ENCODE measurements around the gene RUNX1.

The RUNX1 gene

DNA sequence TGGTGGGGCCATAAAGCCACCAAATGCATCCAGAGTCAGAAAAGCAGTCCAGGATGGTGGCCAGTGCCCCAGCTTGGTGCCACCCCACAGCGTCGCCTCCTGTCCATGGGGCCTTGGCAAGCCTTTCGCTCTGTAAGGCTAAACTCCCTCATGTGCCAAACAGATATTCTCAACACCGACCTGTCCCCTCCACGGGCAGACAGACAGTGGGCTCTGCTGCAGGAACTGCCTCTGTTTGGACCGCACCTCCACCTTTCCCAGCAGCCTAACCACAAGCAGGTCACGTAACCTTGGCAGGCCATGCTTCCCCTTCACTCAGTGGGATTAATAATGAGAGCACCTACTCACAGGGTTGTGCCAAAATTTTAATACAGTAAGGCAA lies 11.7 kb downstream of the RUNX1 start:
- DNase-seq (ENCODE audit: low read depth in 1 of 2, low spot score in 1 of 2), result no peak

DNA sequence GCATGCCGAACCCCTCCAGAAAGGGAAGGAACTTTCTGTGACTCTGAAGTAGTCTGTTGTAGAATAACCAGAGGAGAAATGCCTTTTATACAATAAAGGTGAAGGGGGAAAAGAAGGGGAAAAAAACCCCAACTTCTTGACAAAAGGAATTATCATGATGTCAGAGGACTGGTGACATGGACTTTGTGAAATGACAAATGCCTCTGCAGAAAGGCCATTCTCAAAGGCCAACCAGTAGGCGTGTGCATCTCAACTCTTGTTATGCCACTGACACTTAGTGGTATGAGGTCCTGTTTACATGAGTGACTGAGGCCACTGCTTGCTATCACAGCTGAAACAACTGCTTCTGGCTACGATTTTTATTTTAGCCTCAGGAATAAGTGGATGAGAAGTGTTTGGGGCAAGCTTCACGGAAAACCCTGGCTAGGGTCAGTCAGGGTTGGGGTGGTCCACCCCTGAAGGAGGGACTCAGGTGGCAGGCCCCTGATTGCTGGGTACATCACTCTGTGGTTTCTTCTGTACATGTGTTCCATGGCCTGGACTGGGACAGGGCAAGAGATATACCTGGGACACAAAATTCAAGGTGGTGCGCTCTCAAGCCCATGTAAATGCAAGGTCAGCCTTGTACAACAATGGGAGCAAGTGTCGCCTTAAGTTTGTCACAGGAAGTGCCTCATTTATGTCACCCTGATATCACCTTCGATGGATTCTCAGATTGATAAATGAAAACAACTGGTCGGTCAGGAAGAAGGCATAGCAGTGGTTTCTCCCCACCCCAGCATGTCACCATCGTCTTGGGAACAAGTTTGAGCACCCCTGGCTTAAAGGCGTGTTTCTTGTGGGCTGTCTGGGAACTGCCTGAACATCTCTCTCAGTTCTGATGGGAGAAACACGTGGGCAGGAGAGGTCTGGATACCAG lies 12.4 kb downstream of the RUNX1 start:
- no peak for DNase-seq (ENCODE audit: low read depth in 1 of 2, low spot score in 1 of 2)

DNA sequence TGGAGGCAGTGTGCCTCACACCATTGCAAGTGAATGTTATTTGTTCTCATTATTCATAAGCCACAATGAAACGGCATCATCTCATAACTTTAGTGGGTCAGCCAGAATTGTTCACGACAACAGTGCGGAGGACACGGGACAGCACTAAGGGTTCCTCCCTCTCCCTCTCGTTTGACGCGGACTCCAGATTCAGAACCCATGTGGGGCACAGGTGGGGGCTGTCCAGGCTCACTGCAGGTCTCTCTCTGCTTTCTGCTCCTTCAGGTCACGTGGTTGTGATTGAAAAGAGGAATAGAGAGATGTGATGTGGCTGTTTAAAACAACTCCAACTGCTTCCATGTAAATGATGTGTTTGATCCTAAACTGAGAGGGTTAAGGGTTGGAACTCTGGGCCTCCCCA lies 13.5 kb downstream of the RUNX1 start:
- no peak for DNase-seq (ENCODE audit: low read depth in 1 of 2, low spot score in 1 of 2)

DNA sequence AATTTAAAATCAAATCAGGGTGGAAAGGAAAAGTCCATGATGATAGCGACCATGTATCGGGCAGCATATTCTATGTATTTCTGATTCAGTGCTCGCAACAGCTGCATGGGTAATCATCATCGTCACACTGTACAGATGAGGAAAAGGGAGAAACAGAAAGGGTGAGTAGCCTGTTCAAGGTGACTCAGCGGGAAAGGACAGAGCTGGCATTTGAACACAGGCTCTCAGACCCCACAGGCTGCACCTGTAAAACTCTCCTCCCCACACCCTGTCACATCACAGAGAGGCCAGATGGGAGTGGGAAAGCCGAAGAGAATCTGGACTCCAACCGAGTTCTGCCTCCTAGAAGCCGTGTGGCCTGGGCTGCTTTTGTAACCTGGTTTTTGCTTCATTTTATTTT lies 14.0 kb downstream of the RUNX1 start:
- DNase-seq (ENCODE audit: low read depth in 1 of 2, low spot score in 1 of 2), result no peak

DNA sequence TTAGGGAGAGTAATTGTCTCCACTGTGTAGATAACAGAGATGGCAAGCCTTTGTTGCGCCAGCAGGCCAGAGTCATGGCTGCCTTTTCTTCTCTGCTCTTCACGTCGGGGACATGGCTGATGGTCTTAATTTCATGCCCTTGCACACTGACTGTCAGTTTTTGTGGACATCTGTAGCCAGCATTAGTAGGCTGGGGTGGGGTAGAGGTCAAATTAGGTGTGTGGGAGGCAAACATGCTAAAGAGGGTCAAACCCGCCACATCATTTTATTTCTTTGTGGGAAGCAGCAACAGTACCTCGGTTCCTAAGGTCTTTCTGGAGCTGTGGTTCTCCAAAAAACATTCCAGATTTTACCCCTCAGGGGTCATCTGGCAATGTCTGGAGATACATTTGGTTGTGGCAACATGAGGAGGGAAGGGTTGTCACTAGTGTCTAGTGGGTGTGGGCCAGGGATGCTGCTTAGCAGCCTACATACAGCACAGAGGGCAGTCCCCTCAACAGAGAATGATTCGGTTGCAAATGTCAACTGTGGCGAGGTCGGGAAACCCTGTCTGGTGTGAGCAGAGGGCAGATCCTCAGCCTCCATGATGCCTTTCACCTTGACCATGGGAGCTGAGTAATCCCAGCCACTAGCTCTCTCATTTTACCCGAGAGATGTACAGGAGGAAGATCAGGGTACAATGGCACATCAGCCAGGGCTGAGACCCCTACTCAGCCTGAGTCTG lies 14.7 kb downstream of the RUNX1 start:
- no peak for DNase-seq (ENCODE audit: low read depth in 1 of 2, low spot score in 1 of 2)

DNA sequence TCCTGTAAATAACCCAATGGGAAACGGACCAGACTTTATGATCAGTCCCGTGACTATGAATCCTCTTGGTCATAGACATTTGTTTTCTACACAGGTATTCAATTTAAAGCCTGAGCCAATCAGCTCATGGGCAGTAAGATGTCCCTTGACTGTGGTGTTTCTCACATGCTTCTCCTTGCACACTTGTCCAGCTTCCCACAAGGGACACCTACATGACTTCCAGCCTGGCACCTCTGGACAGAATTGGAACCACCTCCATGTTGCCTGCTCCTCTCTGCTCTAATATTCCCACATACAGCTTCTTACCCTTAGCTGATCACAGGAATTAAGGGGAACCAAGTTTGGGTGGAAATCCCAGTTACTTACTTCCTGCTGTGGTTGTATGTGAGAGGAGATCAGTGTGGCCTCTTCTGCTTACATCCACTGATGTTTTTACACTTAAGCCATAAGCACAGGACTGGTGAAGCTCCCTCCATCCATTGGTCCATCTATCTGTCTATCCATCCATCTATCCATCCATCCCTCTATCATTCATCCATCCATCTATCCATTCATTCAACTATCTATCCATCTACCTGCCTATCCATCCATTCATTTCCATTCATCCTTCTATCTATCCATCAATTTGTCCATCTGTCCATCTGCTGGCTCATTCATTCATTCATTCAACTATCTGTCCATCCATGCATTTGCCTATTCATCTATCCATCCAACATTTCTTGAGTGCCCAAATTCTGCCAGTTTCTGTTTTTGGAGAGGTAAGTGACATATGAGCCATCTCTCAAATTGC lies 16.4 kb downstream of the RUNX1 start:
- DNase-seq (ENCODE audit: low read depth in 1 of 2, low spot score in 1 of 2), result no peak

DNA sequence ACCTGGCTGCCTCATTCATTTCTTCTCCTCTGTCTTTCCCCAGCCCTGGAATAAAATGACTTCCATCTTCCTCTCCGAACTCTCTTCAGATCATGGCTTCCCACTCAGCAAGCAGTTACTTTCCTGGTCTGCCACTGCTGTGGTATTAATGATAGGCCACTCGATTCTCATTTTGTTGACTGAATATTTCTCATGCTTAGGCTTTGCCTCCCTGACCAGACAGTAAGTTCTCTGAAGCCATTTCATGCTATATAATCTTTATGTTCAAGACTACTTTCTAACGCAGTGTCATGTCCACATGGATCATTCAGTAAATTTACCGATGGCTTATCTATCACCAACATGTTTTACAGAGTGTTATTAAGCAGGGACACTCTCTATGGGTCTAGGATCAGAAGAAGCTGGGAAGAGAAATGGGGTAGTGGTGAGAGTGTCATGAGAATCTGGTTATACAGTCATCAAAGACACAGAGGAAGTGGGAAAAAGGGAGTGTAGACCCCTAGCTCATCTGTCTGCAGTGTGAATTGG lies 20.6 kb downstream of the RUNX1 start:
- DNase-seq (ENCODE audit: low read depth in 1 of 2, low spot score in 1 of 2), result no peak

DNA sequence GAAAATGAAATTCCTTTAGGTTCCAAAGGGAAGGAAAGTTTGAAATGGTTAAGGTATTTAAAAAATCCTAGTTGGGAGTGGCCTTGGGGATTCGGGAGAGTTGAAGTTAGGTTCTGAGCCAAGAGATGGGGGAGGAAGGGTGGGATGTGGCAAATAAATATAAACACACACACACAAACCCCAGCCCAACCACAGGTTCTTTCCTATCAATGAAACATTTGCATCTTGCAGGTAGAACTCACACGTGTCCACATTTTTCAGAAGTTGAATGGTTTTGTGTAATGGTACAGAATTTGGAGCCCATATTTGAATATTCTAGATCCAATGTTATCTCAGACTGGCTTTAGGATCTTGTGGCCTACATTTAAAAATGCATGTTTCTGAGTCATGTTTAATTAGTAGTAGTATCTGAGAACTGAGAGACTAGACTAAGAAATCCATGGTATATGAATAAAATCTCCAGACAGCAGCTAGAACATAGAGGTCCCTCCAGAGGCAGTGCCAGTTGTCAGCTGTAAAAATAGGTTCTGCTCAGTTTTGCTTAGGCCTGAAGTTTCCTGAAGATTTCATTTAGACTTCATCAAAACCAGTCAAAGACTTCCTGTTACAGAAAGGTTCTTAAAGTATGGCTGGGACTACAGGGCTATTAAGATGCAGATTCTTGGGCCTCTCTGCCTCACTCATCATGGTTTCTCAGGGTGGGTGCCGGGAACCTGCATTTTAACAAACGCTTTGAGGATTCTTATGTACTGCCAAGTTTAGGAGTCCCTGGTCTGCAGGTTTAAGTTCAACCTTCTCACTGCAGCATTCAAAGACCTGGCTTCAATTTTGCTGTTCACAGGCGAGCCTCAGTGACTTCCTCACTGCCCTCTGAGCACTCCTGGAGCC lies 21.3 kb downstream of the RUNX1 start:
- no peak for DNase-seq (ENCODE audit: low read depth in 1 of 2, low spot score in 1 of 2)

DNA sequence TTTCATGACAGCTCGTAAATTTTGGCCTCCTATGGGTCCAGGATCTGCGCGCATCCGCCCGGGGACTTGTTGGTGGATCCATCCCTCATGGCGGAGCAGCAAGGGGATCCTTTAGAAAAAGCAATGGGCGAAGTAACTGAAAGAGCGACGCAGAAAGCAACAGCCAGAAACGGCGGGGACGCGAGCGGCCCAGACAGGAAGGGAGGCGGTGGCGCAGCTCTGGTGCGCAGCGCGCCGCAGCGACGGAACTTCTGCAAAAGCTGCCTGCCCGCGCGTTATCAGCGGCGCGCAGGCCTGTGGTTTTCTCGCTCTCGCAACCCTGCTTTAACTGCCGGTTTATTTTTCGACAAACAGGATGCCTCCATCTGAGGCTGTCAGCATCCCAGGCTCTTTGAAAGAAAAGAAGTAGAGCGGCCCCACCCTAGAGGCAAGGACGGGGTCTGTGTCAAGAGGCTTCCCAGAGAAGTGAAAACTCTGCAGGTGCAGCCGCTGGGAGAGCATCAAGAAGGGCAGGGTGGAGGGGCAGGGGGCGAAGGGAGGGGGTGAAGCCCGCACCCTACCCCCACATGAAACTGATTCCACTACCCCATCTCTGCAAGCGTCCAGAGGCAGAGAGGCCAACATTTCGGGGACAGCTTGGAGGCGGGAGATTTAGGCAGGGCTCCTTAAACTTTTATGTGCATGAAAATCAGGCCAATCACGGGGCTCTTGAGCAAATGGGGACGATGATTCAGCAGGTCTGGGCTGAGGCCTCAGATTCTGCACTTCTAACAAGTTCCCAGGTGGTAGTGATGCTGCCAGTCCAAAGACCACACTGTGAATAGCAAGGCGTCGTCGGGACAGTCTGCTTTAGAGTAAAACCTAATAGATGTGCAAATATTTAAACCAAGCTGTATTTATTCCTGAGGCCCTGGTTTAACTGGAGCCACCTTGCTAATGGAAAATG lies 22.2 kb downstream of the RUNX1 start:
- peak; percentile 63 to 74 for DNase-seq (ENCODE audit: low read depth in 1 of 2, low spot score in 1 of 2)

DNA sequence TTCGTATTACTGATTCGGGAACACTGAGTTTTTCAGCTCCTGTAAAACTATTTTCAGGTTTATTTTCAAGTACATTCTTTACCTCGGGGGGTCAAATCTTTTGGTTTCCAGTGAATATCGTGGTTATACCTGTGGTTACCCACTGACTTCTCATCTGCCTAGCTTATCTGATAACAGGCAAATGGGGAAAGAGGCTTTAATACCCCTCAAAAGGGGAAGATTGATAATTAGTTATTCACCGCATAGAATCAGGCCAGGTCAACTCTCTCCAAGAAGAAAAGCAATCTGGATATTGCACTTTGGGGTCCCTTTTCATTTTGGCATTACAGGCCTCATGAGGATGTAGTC lies 23.0 kb downstream of the RUNX1 start:
- no peak for DNase-seq (ENCODE audit: low read depth in 1 of 2, low spot score in 1 of 2)

DNA sequence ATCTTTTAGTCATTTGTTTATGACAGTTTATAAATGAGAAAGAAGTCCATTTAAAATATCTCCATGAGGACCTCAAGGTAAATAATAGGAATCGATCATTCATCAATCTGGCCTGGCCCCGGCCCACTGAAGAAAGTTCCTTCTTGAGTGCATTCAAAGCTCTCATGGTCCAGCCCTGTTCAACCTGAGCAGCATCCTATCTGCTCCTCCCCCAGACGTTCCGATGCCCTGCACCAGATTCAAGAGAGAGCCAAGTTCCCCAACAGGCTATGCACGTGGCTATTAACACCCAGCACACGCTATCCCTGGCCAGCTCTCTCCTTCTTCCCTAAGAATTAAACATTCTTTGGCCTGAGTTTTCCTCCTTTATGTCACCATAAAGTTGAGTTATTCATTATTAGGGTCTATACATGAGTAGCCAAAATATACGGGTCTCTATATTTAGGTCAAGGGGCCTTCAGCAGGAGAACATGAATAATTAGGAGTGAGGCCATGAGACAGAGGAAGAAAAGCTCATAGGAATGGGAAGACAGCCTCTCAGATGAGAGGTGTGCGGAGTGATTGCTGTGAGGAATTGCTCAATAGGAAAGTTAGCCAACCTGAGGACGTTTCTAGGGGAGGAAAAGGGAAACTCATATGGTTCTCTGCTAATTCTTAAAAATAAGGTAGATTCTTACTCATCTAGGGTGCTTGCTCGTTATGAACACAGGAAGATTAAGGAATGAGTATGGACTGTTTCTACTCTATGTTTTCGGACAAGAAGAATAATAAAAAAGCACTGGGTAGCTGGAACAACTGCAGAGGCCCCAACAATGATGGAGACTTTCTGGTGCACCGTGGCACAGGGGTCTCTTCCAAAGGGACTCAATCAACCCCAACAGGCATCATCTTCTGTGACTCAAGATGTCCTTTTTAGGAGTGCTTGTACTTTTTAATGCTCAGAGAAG lies 23.6 kb downstream of the RUNX1 start:
- no peak for DNase-seq (ENCODE audit: low read depth in 1 of 2, low spot score in 1 of 2)

DNA sequence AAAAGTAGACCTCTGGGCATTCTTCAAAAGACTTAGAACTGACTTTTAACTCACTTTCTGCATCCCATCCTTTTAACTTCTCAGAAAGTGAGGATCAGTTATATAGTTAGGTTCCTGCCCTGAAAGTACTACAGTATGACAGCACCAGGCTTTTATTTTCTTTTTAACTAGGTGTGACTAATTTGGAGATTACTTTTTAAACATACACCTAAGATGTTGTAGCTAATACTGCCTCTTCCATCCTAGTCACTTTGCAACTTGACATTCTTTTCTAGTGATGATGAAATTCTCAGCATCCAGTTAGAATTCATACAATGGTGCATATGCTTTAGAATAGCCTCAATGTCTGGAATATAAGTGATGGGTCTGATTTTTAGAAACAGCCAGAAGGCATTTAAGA lies 24.6 kb downstream of the RUNX1 start:
- no peak for DNase-seq (ENCODE audit: low read depth in 1 of 2, low spot score in 1 of 2)

DNA sequence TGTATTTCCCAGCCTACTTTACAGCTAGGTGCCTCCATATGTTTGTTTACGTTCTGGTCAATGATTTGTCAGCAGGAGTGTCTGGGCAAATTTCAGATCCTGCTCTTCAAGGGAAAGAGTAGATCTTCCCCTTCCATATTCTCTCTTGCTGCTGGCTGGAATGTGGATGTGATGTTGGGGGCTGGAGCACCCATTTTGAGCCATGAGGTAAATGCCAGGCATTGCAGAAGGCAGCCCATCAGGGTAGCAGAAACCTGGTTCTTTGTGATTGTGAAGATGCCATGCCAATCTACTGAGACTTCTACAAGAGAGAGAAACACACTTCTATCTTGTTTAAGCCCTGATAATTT lies 25.1 kb downstream of the RUNX1 start:
- no peak for DNase-seq (ENCODE audit: low read depth in 1 of 2, low spot score in 1 of 2)

DNA sequence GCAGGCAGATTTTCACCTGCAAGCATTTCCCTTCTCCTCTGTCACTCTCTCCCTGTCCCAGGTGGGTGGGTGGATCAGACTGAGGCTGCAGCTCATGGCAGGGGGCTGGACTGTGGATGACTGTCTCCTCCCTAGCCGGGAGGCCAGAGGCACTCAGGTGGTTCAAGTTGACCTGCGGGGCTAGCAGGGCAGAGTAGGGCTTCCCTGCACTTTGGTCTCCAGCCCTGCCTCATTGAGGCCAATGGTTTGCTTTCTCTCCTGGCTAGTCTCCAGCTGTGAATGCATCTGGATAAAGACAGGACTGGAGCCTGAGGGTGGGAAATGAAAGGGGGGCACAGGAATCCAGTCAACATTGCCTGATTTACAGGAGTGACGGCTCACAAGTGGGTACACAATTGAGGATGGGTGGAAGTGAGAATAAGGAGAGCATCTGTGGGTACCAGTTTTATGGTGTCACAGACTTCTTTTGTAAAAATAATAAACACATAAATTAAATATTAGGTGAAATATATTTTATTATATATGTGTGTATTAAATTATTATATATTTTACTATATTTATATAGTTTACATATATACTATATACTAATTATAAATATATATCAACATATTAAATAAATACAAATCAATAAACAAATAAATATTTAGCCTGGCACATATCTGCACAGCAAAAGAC lies 25.6 kb downstream of the RUNX1 start:
- no peak for DNase-seq (ENCODE audit: low read depth in 1 of 2, low spot score in 1 of 2)

DNA sequence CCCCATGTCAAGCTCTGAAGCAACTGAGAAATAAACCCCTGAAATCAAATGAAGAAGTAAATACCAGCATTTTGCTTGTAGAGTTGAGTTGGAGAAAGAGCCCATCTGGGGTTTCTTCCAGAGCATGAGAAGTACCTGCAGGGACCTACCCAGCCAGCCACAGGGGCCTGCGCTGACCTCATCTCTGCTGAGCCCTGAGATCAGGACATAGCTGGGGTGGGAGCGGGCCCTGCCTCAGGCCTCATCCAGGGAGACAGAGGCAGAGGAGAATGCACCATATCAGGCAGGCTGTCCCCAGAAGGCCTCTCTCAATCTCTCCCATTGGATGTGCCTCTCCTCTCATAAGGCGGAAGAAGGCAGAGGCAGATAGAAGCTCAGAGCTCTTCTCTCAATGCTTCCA lies 27.6 kb downstream of the RUNX1 start:
- DNase-seq (ENCODE audit: low read depth in 1 of 2, low spot score in 1 of 2), result no peak

DNA sequence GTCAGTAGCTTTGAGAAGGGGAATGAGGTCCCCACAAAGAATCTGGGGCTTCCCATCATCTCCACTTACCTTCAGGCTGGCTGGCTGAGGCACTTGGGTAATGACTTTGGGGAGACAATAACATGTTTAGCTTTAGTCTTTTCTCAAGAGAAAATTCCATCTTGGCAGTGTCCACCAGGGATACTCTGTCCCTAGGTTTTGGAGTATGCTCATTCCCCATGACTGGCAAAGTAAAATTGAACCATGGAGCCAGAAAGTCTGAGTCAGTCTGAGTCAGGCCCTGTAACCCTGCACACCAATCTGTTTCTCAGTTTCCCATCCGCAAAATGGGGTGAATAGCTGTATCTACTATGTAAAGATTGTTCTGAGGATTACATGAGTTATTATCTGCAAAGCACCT lies 28.2 kb downstream of the RUNX1 start:
- no peak for DNase-seq (ENCODE audit: low read depth in 1 of 2, low spot score in 1 of 2)

DNA sequence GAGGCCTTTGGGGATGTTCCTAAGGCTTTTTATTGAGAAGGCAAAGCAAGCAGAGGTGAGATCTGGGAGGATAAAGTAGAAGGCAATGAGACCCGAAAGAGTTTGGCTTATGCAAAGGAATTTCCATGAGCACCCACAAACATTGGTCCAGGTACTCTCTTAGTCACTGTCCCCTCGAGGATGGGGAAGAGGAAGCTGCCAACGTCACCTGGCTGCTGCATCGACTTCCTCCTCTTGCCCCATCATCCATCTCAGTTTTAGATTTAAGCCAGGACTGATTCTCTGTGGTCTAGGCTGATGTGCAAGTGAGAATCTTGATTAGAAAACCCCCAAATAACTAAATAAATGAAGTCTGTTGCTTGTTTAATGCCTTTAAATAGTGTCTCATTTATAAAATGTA lies 28.7 kb downstream of the RUNX1 start:
- DNase-seq (ENCODE audit: low read depth in 1 of 2, low spot score in 1 of 2), result no peak

DNA sequence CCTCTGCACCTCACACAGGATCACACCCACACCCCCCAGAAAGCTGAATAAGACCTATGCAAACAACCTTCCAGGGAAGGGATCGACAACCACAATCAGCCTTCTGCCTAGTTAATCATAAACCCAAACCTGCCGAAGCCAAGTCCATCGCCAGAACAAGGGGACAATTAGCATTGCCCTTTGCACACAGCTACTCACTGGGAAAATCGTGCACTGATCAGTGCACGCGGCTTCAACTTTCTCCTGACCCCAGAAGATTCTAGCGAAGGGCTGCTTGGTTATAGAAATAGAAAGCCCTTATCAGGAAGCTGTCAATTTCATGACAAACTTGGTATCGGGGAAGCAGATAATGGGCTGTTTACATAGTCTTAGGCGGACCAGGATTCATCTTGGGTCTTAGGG lies 29.5 kb downstream of the RUNX1 start:
- DNase-seq (ENCODE audit: low read depth in 1 of 2, low spot score in 1 of 2), result no peak

Data from stimulated activated CD4-positive, alpha-beta T cell treated with anti-CD3 and anti-CD28 coated beads, Interleukin-15, amount 100 ng/mL, for 1 hour (primary cell).